H9 (cell line): ENCODE data around the gene MEG3. TPM values are rescaled to one million over a fixed set of nuclear protein-coding genes. Genes with fewer than 3 reads are reported as not detected.

Experiments
- DNase-seq: peaks from one replicate; pipeline ENCODE4 v3.0.0-alpha.2; 2017
- H2AFZ ChIP-seq: one replicate; pipeline ENCODE4 v1.6.1; 2013; ENCODE audit warnings: mild to moderate bottlenecking, low read length, control low read depth, moderate library complexity
- H2AK5ac ChIP-seq: 2 replicates; pipeline ENCODE4 v1.6.1; 2013; ENCODE audit warnings: low read length, control low read depth, mixed read lengths; ENCODE audit not compliant: insufficient read length
- H2BK120ac ChIP-seq: one replicate; pipeline ENCODE4 v1.6.1; 2013; ENCODE audit warnings: low read depth, mild to moderate bottlenecking, low read length, control low read depth, inconsistent platforms; ENCODE audit not compliant: poor library complexity, severe bottlenecking
- H2BK12ac ChIP-seq: 2 replicates; pipeline ENCODE4 v1.6.1; 2013; ENCODE audit warnings: low read length, control low read depth, mixed read lengths, low read depth; ENCODE audit not compliant: insufficient read length
- H2BK15ac ChIP-seq: 2 replicates; pipeline ENCODE4 v1.6.1; 2013; ENCODE audit warnings: low read depth, low read length, control low read depth
- H2BK20ac ChIP-seq: one replicate; pipeline ENCODE4 v1.6.1; 2013; ENCODE audit warnings: low read depth, mild to moderate bottlenecking, low read length, control low read depth, inconsistent platforms; ENCODE audit not compliant: poor library complexity, severe bottlenecking
- H2BK5ac ChIP-seq: 2 replicates; pipeline ENCODE4 v1.6.1; 2013; ENCODE audit warnings: low read length, control low read depth, mixed read lengths; ENCODE audit not compliant: insufficient read length
- H3K14ac ChIP-seq: 2 replicates; pipeline ENCODE4 v1.6.1; 2013; ENCODE audit warnings: low read length, control low read depth; ENCODE audit not compliant: insufficient read depth
- H3K18ac ChIP-seq: 2 replicates; pipeline ENCODE4 v1.6.1; 2013; ENCODE audit warnings: low read depth, mild to moderate bottlenecking, mixed read lengths, low read length, control low read depth; ENCODE audit not compliant: insufficient read length
- H3K23ac ChIP-seq: 2 replicates; pipeline ENCODE4 v1.6.1; 2013; ENCODE audit warnings: low read length, control low read depth, mixed read lengths, low read depth; ENCODE audit not compliant: insufficient read length
- H3K23me2 ChIP-seq: 2 replicates; pipeline ENCODE4 v1.6.1; 2013; ENCODE audit warnings: low read depth, mild to moderate bottlenecking, mixed read lengths, low read length, control low read depth; ENCODE audit not compliant: insufficient read length, poor library complexity, severe bottlenecking
- H3K27ac ChIP-seq: 2 replicates; pipeline ENCODE4 v1.5.1; 2013; ENCODE audit warnings: low read length, control low read depth, mixed read lengths, low read depth; ENCODE audit not compliant: insufficient read length
- H3K27me3 ChIP-seq: 2 replicates; pipeline ENCODE4 v1.6.1; 2013; ENCODE audit warnings: low read length, control low read depth, inconsistent platforms; ENCODE audit not compliant: insufficient read depth
- H3K4ac ChIP-seq: 2 replicates; pipeline ENCODE4 v1.6.1; 2013; ENCODE audit warnings: low read depth, mild to moderate bottlenecking, control low read depth, inconsistent platforms, low read length, moderate library complexity
- H3K4me1 ChIP-seq: 2 replicates; pipeline ENCODE4 v1.6.1; 2013; ENCODE audit warnings: low read length, control low read depth, inconsistent platforms; ENCODE audit not compliant: insufficient read depth
- H3K4me2 ChIP-seq: 2 replicates; pipeline ENCODE4 v1.6.1; 2013; ENCODE audit warnings: low read length, control low read depth, mixed read lengths; ENCODE audit not compliant: insufficient read length, insufficient read depth
- H3K56ac ChIP-seq: 2 replicates; pipeline ENCODE4 v1.6.1; 2013; ENCODE audit warnings: low read depth, mild to moderate bottlenecking, mixed read lengths, low read length, control low read depth; ENCODE audit not compliant: insufficient read length
- H3K79me1 ChIP-seq: 2 replicates; pipeline ENCODE4 v1.6.1; 2013; ENCODE audit warnings: low read depth, mild to moderate bottlenecking, moderate library complexity, low read length, control low read depth, inconsistent platforms; ENCODE audit not compliant: insufficient read depth, poor library complexity, severe bottlenecking
- H3K79me2 ChIP-seq: 2 replicates; pipeline ENCODE4 v1.6.1; 2013; ENCODE audit warnings: low read length, control low read depth, inconsistent platforms; ENCODE audit not compliant: insufficient read depth
- H3K9ac ChIP-seq: 2 replicates; pipeline ENCODE4 v1.6.1; 2013; ENCODE audit warnings: low read length, control low read depth, mixed read lengths; ENCODE audit not compliant: insufficient read length; ENCODE audit errors: extremely low read depth
- H3K9me3 ChIP-seq: one replicate; pipeline ENCODE4 v1.6.1; 2013; ENCODE audit warnings: low read depth, low read length, inconsistent platforms; ENCODE audit not compliant: control insufficient read depth
- H3T11ph ChIP-seq: one replicate; pipeline ENCODE4 v1.6.1; 2013; ENCODE audit warnings: mild to moderate bottlenecking, low read length, control low read depth, inconsistent platforms
- H4K20me1 ChIP-seq: one replicate; pipeline ENCODE4 v1.6.1; 2013; ENCODE audit not compliant: control insufficient read depth, insufficient read length, insufficient read depth
- H4K5ac ChIP-seq: 2 replicates; pipeline ENCODE4 v1.6.1; 2013; ENCODE audit warnings: low read depth, mild to moderate bottlenecking, mixed read lengths, low read length, control low read depth; ENCODE audit not compliant: insufficient read length
- H4K8ac ChIP-seq: replicated peaks from 2 replicates; pipeline ENCODE4 v1.6.1; 2013; ENCODE audit warnings: low read length, control low read depth, mixed read lengths, low read depth; ENCODE audit not compliant: insufficient read length
- H4K91ac ChIP-seq: 2 replicates; pipeline ENCODE4 v1.6.1; 2013; ENCODE audit warnings: low read depth, mild to moderate bottlenecking, moderate library complexity, mixed read lengths, low read length, control low read depth; ENCODE audit not compliant: insufficient read length
- H3K27ac Mint-ChIP-seq, 3 experiments: 2 replicates in 2 of 3; 3 replicates in 1 of 3; pipeline ENCODE4 v1.8.0; 2020 to 2021; ENCODE audit warnings: mixed read lengths in 3 of 3, mild to moderate bottlenecking in 1 of 3, moderate library complexity in 1 of 3
- H3K27me3 Mint-ChIP-seq: 2 replicates; pipeline ENCODE4 v1.8.0; 2021; ENCODE audit warnings: low read depth, mild to moderate bottlenecking, moderate library complexity, mixed read lengths
- H3K36me3 Mint-ChIP-seq, 3 experiments: 2 replicates in 2 of 3; 3 replicates in 1 of 3; pipeline ENCODE4 v1.8.0; 2020 to 2021; ENCODE audit warnings: low read depth in 3 of 3, mixed read lengths in 3 of 3; ENCODE audit not compliant: insufficient read depth in 1 of 3
- H3K4me1 Mint-ChIP-seq, 2 experiments: 2 replicates each; pipeline ENCODE4 v1.8.0; 2020; ENCODE audit warnings: mixed read lengths in 2 of 2
- H3K4me3 Mint-ChIP-seq, 2 experiments: 2 replicates in 1 of 2; 3 replicates in 1 of 2; pipeline ENCODE4 v1.8.0; 2020 to 2021; ENCODE audit warnings: mild to moderate bottlenecking in 2 of 2, mixed read lengths in 2 of 2, moderate library complexity in 1 of 2
- H3K9me3 Mint-ChIP-seq, 2 experiments: 2 replicates in 1 of 2; 3 replicates in 1 of 2; pipeline ENCODE4 v1.8.0; 2020; ENCODE audit warnings: mild to moderate bottlenecking in 2 of 2, mixed read lengths in 2 of 2, moderate library complexity in 1 of 2
- CTCF ChIP-seq: fragments of 200-600 bp; sonication (generic); conservative IDR thresholded peaks from 3 replicates; pipeline ENCODE4 v1.8.0; 2021; ENCODE audit warnings: antibody characterized with exemption, mild to moderate bottlenecking
- WGBS: extraction: QIAGEN DNeasy Blood & Tissue Kit; methylation state at CpG from one replicate; pipeline ENCODE4 v1.1.7; 2013; ENCODE audit warnings: missing lambda C conversion rate, low lambda C conversion rate, mixed read lengths; ENCODE audit not compliant: insufficient read length; ENCODE audit errors: extremely low coverage; 5-methylcytosine and 5-hydroxymethylcytosine counted together
- total RNA-seq: library from RNA; stranded (reverse); gene quantifications from 2 replicates; pipeline ENCODE4 v1.2.1, GENCODE V29; 2021

The MEG3 gene
- total RNA-seq, 1 experiment from 2014 or later, result 0.52 TPM

DNA sequence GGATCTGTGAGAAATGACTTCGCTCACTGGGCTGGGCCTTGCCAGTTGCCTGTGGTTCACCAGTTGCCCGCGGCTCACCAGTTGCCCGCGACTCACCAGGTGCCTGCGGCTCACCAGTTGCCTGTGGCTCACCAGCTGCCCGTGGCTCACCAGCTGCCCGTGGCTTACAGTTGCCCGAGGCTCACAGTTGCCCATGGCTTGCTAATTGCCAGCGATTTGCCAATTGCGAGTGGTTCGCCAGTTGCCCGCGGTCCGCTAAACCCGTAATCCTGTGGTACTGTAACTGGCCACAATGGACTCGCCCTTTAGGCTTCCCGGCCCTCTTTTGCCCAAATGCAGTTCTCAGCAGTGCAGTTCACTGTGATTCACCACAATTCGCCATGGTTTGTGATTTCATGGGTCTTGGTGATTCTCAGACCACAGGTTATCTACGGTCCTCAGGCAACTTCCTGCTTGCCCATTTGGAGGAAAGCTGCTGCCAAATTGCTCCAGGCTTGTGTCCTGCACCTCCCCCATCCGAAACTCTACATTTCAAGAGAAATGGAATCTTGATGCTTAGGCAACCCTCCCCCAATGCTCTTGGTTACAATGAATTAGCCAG, 15.0 kb upstream of the MEG3 start:
- Histone ChIP-seq H3K14ac (no peak overlapping the region), H4K20me1 (no peaks in the 10 kb centered on the region), H4K8ac (no peak overlapping the region), H3K18ac (no peak overlapping the region), H3K23ac (no peak overlapping the region), H3K9me3 (peaks cover 51% of the 10 kb centered on the region), H4K91ac (no peak overlapping the region), H3K4ac (no peak overlapping the region), H4K5ac (no peak overlapping the region), H2BK120ac (no peak overlapping the region), H3K79me2 (no peaks in the 10 kb centered on the region), H3K9ac (no peak overlapping the region), H3T11ph (no peak overlapping the region), H3K27ac (no peak overlapping the region), H2BK12ac (no peak overlapping the region), H3K27me3 (no peaks in the 10 kb centered on the region), H2BK20ac (no peak overlapping the region), H3K4me1 (no peaks in the 10 kb centered on the region), H3K4me2 (no peak overlapping the region), H3K79me1 (no peaks in the 10 kb centered on the region), H3K23me2 (no peaks in the 10 kb centered on the region), H2AFZ (no peak overlapping the region), H2BK15ac (no peak overlapping the region), H2BK5ac (no peak overlapping the region), H3K56ac (no peak overlapping the region), H2AK5ac (no peak overlapping the region)
- WGBS, result no CpG with 5 or more reads among the region's 21 CpGs
- H3K27me3 Mint-ChIP-seq, result peaks cover 18% of the 10 kb centered on the region
- peaks cover 47 to 53% (median 48%) of the 10 kb centered on the region in 3 experiments for H3K36me3 Mint-ChIP-seq
- H3K4me1 Mint-ChIP-seq, result peaks cover 4 to 7% of the 10 kb centered on the region in 2 experiments
- peaks cover 58 to 66% of the 10 kb centered on the region in 2 experiments for H3K9me3 Mint-ChIP-seq
- no peak overlapping the region for H3K27ac Mint-ChIP-seq
- DNase-seq, result no peak
- no peak overlapping the region for H3K4me3 Mint-ChIP-seq
- no peak for TF ChIP-seq CTCF
